HepG2 (cell line): Measurements from ENCODE around the gene ACACA. TPM values are rescaled to one million over a fixed set of nuclear protein-coding genes. Genes with fewer than 3 reads are reported as not detected.

Experiments
- ATAC-seq: fragments of 200-7000 bp; cut with Tn5 transposase; 3 replicates; pipeline ENCODE4 v1.9.1; 2020; ENCODE audit warnings: mild to moderate bottlenecking, moderate library complexity
- BruUV-seq: library from RNA; stranded (reverse); fragments of 400-500 nt; replicated peaks from 2 replicates; lab custom pipeline; 2021; lab: Mats Ljungman, UMichigan
- CTCF ChIA-PET: fragments of 300-600 bp; formaldehyde crosslinking; extraction: SDS; loops from one replicate; lab custom pipeline; 2021; ENCODE audit warnings: low total read pairs, inconsistent platforms, low intra/inter-chr PET ratio; lab: Yijun Ruan, JAX
- POLR2A ChIA-PET: fragments of 350-600 bp; sonication (Branson Sonifier 250); formaldehyde crosslinking; loops from one replicate; lab custom pipeline; 2020; ENCODE audit warnings: antibody characterized with exemption, inconsistent platforms; lab: Yijun Ruan, JAX
- DNase-seq: peaks from one replicate; pipeline ENCODE4 v3.0.0-alpha.2; 2015; ENCODE audit warnings: low spot score
- FAIRE-seq: peaks from 3 replicates; lab custom pipeline; 2011; peaks lifted over from hg19 to GRCh38; lab: Jason Lieb, UNC
- H2AFZ ChIP-seq: one replicate; pipeline ENCODE4 v1.6.1; 2011; ENCODE audit warnings: low read length, inconsistent platforms
- H3K27ac ChIP-seq: fragments of 300-600 bp; 3 replicates; pipeline ENCODE4 v1.8.0; 2011; ENCODE audit warnings: mixed run types, mild to moderate bottlenecking, mixed read lengths, low read length, inconsistent platforms; ENCODE audit not compliant: insufficient read depth; ENCODE audit errors: extremely low read length
- H3K27me3 ChIP-seq, 2 experiments: fragments of 200-600 bp in 1 of 2; 2 replicates in 1 of 2; 3 replicates in 1 of 2; pipeline versions ENCODE4 v1.6.0 to v1.8.0; 2011; ENCODE audit warnings: low read length in 2 of 2, mild to moderate bottlenecking in 2 of 2, moderate library complexity in 2 of 2, inconsistent platforms in 1 of 2; ENCODE audit not compliant: insufficient read depth in 2 of 2, control insufficient read depth in 1 of 2
- H3K36me3 ChIP-seq, 2 experiments: fragments of 200-600 bp in 1 of 2; replicated peaks in 1 of 2; 2 replicates in 1 of 2; 3 replicates in 1 of 2; pipeline versions ENCODE4 v1.5.1 to v1.8.0; 2011; ENCODE audit warnings: low read length in 2 of 2, inconsistent platforms in 1 of 2; ENCODE audit not compliant: insufficient read depth in 2 of 2, control insufficient read depth in 1 of 2
- H3K4me1 ChIP-seq: 2 replicates; pipeline ENCODE4 v1.5.1; 2012; ENCODE audit warnings: low read length, inconsistent platforms; ENCODE audit not compliant: insufficient read depth
- H3K4me2 ChIP-seq: 2 replicates; pipeline ENCODE4 v1.6.0; 2011; ENCODE audit warnings: low read depth, low read length, inconsistent platforms
- H3K4me3 ChIP-seq, 3 experiments: fragments of 200-600 bp in 1 of 3; sonication (generic), shearing (Covaris generic) in 1 of 3; replicated peaks in 1 of 3; 2 replicates each; pipeline ENCODE4 v1.5.1; 2011 to 2016; ENCODE audit warnings: low read length in 3 of 3, inconsistent platforms in 2 of 3, low read depth in 2 of 3, mild to moderate bottlenecking in 2 of 3, control low read depth in 1 of 3, mixed read lengths in 1 of 3; ENCODE audit not compliant: insufficient read depth in 1 of 3
- H3K79me2 ChIP-seq: one replicate; pipeline ENCODE4 v1.6.1; 2011; ENCODE audit warnings: low read length, inconsistent platforms; ENCODE audit not compliant: insufficient read depth
- H3K9ac ChIP-seq: 2 replicates; pipeline ENCODE4 v1.6.0; 2011; ENCODE audit warnings: mild to moderate bottlenecking, low read depth, low read length, inconsistent platforms; ENCODE audit not compliant: insufficient read depth
- H3K9me3 ChIP-seq: 2 replicates; pipeline ENCODE4 v1.5.1; 2012; ENCODE audit warnings: mild to moderate bottlenecking, low read length
- H4K20me1 ChIP-seq: 2 replicates; pipeline ENCODE4 v1.6.0; 2011; ENCODE audit warnings: inconsistent platforms, mild to moderate bottlenecking, low read length, moderate library complexity; ENCODE audit not compliant: insufficient read depth
- ATRX ChIP-seq: sonication (generic); formaldehyde crosslinking; IDR thresholded peaks from 2 replicates; pipeline ENCODE4 v1.4.0; 2020; ENCODE audit warnings: missing genetic modification reagents, borderline replicate concordance
- CBX2 ChIP-seq, 2 experiments: fragments of 200-600 bp in 1 of 2; sonication (generic); formaldehyde crosslinking in 1 of 2; IDR thresholded peaks; 2 replicates each; pipeline versions ENCODE4 v1.7.0 to v1.8.1; 2018 to 2022; ENCODE audit warnings: low read depth in 2 of 2, low read length in 1 of 2, mild to moderate bottlenecking in 1 of 2, missing genetic modification reagents in 1 of 2
- CCAR2 ChIP-seq: fragments of 200-400 bp; formaldehyde crosslinking; optimal IDR thresholded peaks from 2 replicates; pipeline ENCODE3; 2018; ENCODE audit warnings: low read depth, mild to moderate bottlenecking, low read length, moderate library complexity
- DMAP1 ChIP-seq: IDR thresholded peaks from 2 replicates; pipeline ENCODE4 v1.6.1; 2016
- HOXA3 ChIP-seq: sonication (generic); formaldehyde crosslinking; IDR thresholded peaks from 2 replicates; pipeline ENCODE4 v1.5.0; 2020; ENCODE audit warnings: missing genetic modification reagents
- NFIB ChIP-seq: sonication (generic); formaldehyde crosslinking; IDR thresholded peaks from 2 replicates; pipeline ENCODE4 v1.9.0; 2021; ENCODE audit warnings: missing genetic modification reagents, mild to moderate bottlenecking, borderline replicate concordance
- PITX1 ChIP-seq: sonication (generic); formaldehyde crosslinking; IDR thresholded peaks from 2 replicates; pipeline ENCODE4 v1.5.1; 2020; ENCODE audit warnings: mild to moderate bottlenecking, missing genetic modification reagents
- POLR2A ChIP-seq, 2 experiments: IDR thresholded peaks; 2 replicates each; pipeline ENCODE4 v1.6.1; 2011; ENCODE audit warnings: low read depth in 2 of 2, low read length in 2 of 2, mild to moderate bottlenecking in 1 of 2, moderate library complexity in 1 of 2; ENCODE audit not compliant: insufficient read depth in 1 of 2
- THYN1 ChIP-seq: sonication (generic); formaldehyde crosslinking; IDR thresholded peaks from 2 replicates; pipeline ENCODE4 v1.8.1; 2023; ENCODE audit warnings: low read depth, mild to moderate bottlenecking, moderate library complexity, missing genetic modification reagents, borderline replicate concordance
- ZNF20 ChIP-seq: sonication (generic); formaldehyde crosslinking; IDR thresholded peaks from 2 replicates; pipeline ENCODE4 v1.4.0; 2020; ENCODE audit warnings: mild to moderate bottlenecking, moderate library complexity, missing genetic modification reagents
- ZNF274 ChIP-seq: sonication (generic); formaldehyde crosslinking; IDR thresholded peaks from 2 replicates; pipeline ENCODE4 v1.5.1; 2020; ENCODE audit warnings: mild to moderate bottlenecking, missing genetic modification reagents
- ZNF343 ChIP-seq: sonication (generic); formaldehyde crosslinking; IDR thresholded peaks from 2 replicates; pipeline ENCODE4 v1.4.0; 2020; ENCODE audit warnings: mild to moderate bottlenecking, missing genetic modification reagents
- ZNF782 ChIP-seq: sonication (generic); formaldehyde crosslinking; IDR thresholded peaks from 2 replicates; pipeline ENCODE4 v1.4.0; 2020; ENCODE audit warnings: missing genetic modification reagents, mild to moderate bottlenecking, borderline replicate concordance
- WGBS: methylation state at CpG from one replicate; pipeline ENCODE4 v1.1.6; 2017; ENCODE audit warnings: low lambda C conversion rate; 5-methylcytosine and 5-hydroxymethylcytosine counted together
- in situ Hi-C: cut with HindIII; loops from 2 replicates; pipeline ENCODE4 v1.10.0; 2017; ENCODE audit warnings: low pct_unique_long_range_greater_than_20kb; ENCODE audit not compliant: extremely low pct_ligation_motif_present
- intact Hi-C: fragments of 100-400 bp; cut with micrococcal nuclease; formaldehyde crosslinking; loops from one replicate; pipeline ENCODE4 v1.10.0; 2022; ENCODE audit not compliant: unreplicated experiment
- polyA plus RNA-seq, 8 experiments: library from polyadenylated mRNA; depleted of rRNA in 3 of 8; stranded (reverse) in 7 of 8; unstranded in 1 of 8; fragments of >200 nt; fragmentation: Illumina TruSeq in 4 of 8; extraction: Trizol in 4 of 8; gene quantifications; 2 replicates each; pipeline versions ENCODE4 v1.2.1 to v1.2.3, GENCODE V29; 2011 to 2016; ENCODE audit warnings: low read depth in 4 of 8, missing spikeins in 1 of 8, mixed read lengths in 1 of 8; ENCODE audit not compliant: insufficient read depth in 1 of 8
- total RNA-seq, 5 experiments: library from RNA; depleted of rRNA; stranded (reverse); fragments of >200 nt; fragmentation: Illumina TruSeq; extraction: Trizol; gene quantifications; 2 replicates each; pipeline ENCODE4 v1.2.3, GENCODE V29; 2016; ENCODE audit warnings: low read depth in 1 of 5
- TF ChIP-seq, protein P1 (sequence below): sonication (generic); formaldehyde crosslinking; IDR thresholded peaks from 2 replicates; pipeline ENCODE4 v1.4.0; 2020; ENCODE audit warnings: missing genetic modification reagents, borderline replicate concordance
- TF ChIP-seq, protein P2 (sequence below): sonication (generic); formaldehyde crosslinking; IDR thresholded peaks from 2 replicates; pipeline ENCODE4 v1.4.0; 2020; ENCODE audit warnings: mild to moderate bottlenecking, missing genetic modification reagents, borderline replicate concordance
- TF ChIP-seq, protein P3 (sequence below): sonication (generic); formaldehyde crosslinking; IDR thresholded peaks from 2 replicates; pipeline ENCODE4 v1.8.1; 2023; ENCODE audit warnings: mild to moderate bottlenecking, missing genetic modification reagents, borderline replicate concordance
- TF ChIP-seq, protein P4 (sequence below): sonication (generic); formaldehyde crosslinking; IDR thresholded peaks from 2 replicates; pipeline ENCODE4 v1.4.0; 2020; ENCODE audit warnings: mild to moderate bottlenecking, missing genetic modification reagents
- TF ChIP-seq, protein P5 (sequence below): sonication (generic); formaldehyde crosslinking; IDR thresholded peaks from 2 replicates; pipeline ENCODE4 v1.5.0; 2020; ENCODE audit warnings: missing genetic modification reagents, mild to moderate bottlenecking, borderline replicate concordance

ACACA gene
- total and polyA plus RNA-seq, 2 of the 13 experiments (the other 11 are each of a cell fraction or from before 2014, with no cell fraction given) = 39.2 to 47.2 TPM

DNA sequence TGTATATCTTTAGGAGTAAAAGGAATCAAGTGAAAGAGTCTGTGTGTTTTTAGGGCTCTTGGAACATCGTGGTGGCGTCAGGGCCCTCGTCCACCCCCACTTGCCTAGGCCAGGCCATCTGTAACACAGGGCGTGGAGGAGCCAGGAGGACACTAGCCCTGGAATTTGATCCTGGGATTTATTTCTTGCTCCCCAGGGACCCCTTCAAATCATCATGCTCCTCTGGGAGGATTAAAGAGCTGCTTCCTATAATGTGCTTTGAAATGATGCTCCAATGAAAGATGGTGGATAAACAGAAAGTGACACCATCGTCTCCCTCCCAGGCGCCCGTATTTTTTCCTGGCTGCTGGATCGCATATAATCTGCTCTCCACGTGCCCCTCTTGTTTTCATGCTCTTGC, 344.6 kb downstream of the ACACA start:
- Histone ChIP-seq H3K36me3 (peaks cover 1 to 3% of the 10 kb centered on the region in 2 experiments; a peak in 2 of 5 replicates), H3K4me3 (no peak overlapping the region), H3K4me2 (no peak overlapping the region), H3K79me2 (no peaks in the 10 kb centered on the region), H2AFZ (no peak overlapping the region), H3K9me3 (no peaks in the 10 kb centered on the region)
- FAIRE-seq (no peak), ATAC-seq (no peak), DNase-seq (no peak)
- CTCF ChIA-PET = no interaction called here
- in situ Hi-C loops = loop anchor here (10.0 kb wide), 1 partner anchor 427 kb away; no protein-coding TSS in a partner anchor
- no TSS peak for BruUV-seq
- WGBS = 53% methylated on average over 9 of the region's 9 CpGs
- TF ChIP-seq, protein P1, sequence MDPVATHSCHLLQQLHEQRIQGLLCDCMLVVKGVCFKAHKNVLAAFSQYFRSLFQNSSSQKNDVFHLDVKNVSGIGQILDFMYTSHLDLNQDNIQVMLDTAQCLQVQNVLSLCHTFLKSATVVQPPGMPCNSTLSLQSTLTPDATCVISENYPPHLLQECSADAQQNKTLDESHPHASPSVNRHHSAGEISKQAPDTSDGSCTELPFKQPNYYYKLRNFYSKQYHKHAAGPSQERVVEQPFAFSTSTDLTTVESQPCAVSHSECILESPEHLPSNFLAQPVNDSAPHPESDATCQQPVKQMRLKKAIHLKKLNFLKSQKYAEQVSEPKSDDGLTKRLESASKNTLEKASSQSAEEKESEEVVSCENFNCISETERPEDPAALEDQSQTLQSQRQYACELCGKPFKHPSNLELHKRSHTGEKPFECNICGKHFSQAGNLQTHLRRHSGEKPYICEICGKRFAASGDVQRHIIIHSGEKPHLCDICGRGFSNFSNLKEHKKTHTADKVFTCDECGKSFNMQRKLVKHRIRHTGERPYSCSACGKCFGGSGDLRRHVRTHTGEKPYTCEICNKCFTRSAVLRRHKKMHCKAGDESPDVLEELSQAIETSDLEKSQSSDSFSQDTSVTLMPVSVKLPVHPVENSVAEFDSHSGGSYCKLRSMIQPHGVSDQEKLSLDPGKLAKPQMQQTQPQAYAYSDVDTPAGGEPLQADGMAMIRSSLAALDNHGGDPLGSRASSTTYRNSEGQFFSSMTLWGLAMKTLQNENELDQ (CRISPR knock-in tag) = no peak
- TF ChIP-seq CCAR2 (no peak), ZNF343 (CRISPR knock-in tag) (no peak), POLR2A (IDR thresholded peaks at IDR 0.05; ENCODE audit: insufficient read depth in 1 of 2, low read depth in 2 of 2, low read length in 2 of 2) (no peak), NFIB (CRISPR knock-in tag) (no peak), ZNF274 (no peak), HOXA3 (CRISPR knock-in tag) (no peak), ZNF782 (CRISPR knock-in tag) (no peak), ZNF20 (CRISPR knock-in tag) (no peak), DMAP1 (CRISPR knock-in tag) (no peak), CBX2 (IDR thresholded peaks at IDR 0.05; ENCODE audit: low read depth, low read length) (no peak), CBX2 (CRISPR knock-in tag; IDR thresholded peaks at IDR 0.05; ENCODE audit: low read depth) (no peak), ATRX (CRISPR knock-in tag) (no peak), PITX1 (CRISPR knock-in tag) (no peak), THYN1 (CRISPR knock-in tag) (no peak)
- TF ChIP-seq, protein P2, sequence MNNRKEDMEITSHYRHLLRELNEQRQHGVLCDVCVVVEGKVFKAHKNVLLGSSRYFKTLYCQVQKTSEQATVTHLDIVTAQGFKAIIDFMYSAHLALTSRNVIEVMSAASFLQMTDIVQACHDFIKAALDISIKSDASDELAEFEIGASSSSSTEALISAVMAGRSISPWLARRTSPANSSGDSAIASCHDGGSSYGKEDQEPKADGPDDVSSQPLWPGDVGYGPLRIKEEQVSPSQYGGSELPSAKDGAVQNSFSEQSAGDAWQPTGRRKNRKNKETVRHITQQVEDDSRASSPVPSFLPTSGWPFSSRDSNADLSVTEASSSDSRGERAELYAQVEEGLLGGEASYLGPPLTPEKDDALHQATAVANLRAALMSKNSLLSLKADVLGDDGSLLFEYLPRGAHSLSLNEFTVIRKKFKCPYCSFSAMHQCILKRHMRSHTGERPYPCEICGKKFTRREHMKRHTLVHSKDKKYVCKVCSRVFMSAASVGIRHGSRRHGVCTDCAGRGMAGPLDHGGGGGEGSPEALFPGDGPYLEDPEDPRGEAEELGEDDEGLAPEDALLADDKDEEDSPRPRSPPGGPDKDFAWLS (CRISPR knock-in tag) = no peak
- TF ChIP-seq, protein P3, sequence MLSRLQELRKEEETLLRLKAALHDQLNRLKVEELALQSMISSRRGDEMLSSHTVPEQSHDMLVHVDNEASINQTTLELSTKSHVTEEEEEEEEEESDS (CRISPR knock-in tag) = no peak
- TF ChIP-seq, protein P4, sequence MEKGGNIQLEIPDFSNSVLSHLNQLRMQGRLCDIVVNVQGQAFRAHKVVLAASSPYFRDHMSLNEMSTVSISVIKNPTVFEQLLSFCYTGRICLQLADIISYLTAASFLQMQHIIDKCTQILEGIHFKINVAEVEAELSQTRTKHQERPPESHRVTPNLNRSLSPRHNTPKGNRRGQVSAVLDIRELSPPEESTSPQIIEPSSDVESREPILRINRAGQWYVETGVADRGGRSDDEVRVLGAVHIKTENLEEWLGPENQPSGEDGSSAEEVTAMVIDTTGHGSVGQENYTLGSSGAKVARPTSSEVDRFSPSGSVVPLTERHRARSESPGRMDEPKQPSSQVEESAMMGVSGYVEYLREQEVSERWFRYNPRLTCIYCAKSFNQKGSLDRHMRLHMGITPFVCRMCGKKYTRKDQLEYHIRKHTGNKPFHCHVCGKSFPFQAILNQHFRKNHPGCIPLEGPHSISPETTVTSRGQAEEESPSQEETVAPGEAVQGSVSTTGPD (CRISPR knock-in tag) = no peak
- TF ChIP-seq, protein P5, sequence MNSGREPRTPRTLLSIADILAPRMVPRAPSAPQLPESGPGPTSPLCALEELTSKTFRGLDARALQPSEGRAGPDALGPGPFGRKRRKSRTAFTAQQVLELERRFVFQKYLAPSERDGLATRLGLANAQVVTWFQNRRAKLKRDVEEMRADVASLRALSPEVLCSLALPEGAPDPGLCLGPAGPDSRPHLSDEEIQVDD = no peak
- TF ChIP-seq, all 625 proteins: peak for 0
- H3K27ac ChIP-seq = no peak overlapping the region
- H3K27me3 ChIP-seq = peaks cover 2 to 26% of the 10 kb centered on the region in 2 experiments; a peak in 3 of 5 replicates
- H4K20me1 ChIP-seq = no peaks in the 10 kb centered on the region
- no peak overlapping the region for H3K9ac ChIP-seq
- POLR2A ChIA-PET = no interaction called here
- intact Hi-C loops = no loop called here
- H3K4me1 ChIP-seq = peaks cover 35% of the 10 kb centered on the region
